Central memory CD4-positive, alpha-beta T cell (primary cell): ENCODE results near the gene UGDH.
"Not testable (repeated sequence)": the region's sequence is repeated elsewhere in the genome, so short reads cannot be mapped to it uniquely, and the experiment has no call there.

Source experiments
- DNase-seq: peaks from one replicate; pipeline ENCODE4 v3.0.0; 2022

The UGDH gene

DNA sequence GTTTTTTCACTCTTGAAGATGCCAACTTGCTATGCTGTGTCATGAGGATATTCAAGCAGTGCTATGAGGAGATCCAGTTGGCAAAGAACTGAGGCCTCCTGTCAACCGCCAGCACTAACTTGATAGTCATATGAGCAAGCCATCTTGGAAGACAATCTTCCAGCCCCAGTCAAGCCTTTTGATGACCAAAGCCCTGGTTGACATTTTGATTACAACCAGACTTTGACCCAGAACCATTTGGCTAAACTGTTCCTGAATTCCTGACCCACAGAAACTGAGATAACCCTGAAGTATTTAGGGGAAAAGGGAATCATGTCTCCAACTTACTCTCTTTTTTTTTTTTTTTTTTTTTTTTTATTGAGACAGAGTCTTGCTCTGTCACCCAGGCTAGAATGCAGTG, 32.9 kb downstream of the UGDH start:
- no peak for DNase-seq

DNA sequence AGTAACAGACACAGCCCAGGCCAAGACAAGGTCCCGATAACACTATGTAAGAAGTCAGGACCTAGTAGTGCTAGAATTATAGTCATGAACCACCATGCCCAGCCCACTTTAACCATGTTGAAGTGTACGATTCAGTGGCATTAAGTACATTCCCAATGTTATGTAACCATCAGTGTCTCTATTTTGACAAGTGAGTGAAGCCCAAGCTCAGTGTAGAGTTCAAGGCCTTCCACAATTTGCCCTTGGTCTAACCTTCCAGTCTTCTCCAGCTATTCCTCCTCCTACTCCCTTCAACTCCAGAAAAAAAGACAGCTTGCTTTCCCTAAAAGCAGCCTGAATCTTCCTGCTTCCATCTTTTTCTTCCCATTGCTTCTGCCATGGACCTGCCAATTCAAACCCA, 36.9 kb downstream of the UGDH start:
- DNase-seq, result no peak

DNA sequence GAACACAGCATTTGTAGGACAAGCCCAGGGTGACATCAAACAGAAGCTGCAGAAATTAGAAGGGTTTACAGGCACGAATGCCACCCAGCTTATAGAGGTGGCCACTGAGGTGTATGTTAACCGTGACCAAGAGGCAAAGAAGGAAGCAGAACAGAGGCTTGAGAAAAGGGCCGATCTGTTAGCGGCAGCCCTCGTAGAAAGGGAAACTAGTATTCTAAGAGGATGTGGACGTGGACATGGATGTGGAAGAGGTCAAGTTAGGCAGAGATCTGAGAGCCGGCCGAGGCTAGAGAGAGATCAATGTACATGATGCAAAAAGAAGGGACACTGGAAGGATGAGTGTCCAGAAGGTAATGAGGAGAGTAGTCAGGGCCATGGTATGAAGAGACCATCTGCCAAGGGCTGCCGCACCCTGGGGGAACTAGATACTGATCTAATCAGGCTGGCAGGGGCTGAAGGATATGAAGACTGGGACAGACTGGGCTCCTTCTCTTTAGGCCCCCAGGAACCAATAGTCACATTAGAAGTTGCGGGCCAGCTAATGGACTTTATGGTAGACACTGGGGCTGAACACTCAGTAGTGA, 40.9 kb downstream of the UGDH start:
- no peak for DNase-seq

DNA sequence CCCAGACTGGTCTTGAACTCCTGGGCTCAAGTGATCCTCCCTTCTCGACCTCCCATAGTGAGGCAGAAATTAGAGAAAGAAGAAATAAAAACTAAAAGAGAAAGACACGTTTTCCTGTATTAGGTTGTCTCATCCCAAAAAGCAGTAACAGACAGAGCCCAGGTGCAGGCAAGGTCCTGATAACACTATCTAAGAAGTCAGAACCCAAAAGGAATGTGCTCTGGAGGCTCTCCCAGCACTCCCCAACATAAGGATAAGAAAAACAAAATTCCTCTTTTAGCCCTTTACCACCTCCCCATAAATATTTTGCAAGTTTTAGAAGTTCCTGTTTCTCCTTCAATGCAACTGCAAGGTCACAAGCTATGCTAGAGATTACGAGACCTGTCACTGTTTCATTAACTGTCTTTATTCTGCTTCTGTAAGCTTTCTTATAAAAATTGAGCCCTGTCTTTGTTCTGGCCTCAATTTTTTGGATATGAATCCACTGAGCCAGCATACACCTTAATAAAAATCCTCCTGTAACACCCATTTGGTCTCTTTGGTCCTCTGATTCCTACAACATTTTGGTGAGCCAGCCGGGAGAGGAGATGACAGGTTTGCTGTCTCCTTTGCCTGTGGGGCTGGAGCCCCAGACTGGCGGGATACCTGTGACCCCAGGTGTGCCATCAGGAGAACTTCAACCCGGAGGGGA, 42.5 kb downstream of the UGDH start:
- DNase-seq, result no peak

DNA sequence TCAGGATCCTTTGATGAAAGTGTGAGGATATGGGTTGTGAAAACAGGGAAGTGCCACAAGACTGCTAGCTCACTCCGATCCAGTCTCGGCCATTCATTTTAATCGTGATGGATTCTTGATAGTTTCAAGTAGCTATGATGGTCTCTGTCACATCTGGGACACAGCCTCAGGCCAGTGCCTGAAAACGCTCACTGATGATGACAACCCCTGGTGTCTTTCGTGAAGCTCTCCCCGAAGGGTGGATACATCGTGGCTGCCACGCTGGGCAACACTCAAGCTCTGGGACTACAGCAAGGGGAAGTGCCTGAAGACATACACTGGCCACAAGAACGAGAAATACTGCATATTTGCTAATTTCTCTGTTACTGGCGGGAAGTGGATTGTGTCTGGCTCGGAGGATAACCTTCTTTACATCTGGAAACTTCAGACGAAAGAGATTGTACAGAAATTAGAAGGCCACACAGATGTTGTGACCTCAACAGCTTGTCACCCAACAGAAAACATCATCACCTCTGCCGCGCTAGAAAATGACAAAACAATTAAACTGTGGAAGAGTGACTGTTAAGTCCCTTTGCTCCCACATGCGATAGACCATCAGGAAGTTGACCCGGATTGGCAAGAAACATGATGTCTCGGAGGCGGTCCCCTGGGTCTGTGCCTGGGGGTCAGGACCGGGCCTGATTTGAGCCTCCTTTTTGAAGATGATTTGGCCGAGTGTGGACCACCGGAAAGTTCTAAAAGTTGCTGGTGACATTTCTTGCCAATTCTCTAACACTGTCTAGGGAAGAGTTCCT, 46.1 kb downstream of the UGDH start:
- no peak for DNase-seq

DNA sequence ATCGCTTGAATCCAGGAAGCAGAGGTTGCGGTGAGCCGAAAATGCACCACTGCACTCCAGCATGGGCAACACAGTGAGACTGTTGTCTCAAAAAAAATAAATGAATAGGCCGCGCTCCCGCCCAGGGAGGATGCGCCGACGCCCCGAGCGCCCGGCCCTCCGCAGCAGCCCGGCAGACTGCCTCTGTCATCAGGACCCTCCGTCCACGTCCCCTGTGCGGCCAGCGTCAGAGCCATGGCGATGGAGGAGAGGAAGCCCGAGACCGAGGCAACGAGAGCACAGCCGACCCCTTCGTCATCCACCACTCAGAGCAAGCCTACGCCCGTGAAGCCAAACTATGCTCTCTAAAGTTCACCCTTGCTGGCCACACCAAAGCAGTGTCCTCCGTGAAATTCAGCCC, 47.0 kb downstream of the UGDH start:
- no peak for DNase-seq

DNA sequence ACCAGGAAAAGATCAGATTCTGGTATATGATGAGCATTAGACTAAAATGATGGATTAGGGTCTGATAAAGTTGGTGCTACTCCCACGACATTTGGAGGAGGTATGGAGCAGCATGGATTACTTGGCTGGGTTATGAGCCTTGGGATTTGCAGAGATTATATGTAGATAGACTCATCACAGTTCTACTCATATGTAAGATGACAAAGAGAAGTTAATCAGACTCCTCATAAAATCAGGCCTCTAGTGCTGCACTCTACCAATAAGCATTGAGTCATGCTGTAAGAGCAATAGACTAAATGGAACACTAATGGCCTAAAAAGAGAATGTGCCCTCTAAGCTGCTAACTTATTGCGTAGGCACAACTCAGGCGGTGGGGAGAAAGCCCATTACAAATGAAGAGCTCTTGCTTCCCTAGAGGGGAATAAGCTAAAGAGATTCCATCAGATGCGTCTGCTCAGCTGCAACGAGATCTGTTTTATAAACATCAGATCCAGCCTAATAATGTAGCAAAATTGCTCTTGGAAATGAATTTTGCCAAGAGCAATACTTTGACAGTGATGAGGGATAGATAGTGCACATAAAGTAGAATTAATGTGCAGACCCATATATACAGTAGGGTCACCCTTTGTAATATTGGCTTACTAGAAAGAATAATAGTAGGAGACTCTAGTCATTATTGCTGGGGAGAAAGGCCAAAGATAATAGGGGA, 50.9 kb downstream of the UGDH start:
- DNase-seq, result no peak

DNA sequence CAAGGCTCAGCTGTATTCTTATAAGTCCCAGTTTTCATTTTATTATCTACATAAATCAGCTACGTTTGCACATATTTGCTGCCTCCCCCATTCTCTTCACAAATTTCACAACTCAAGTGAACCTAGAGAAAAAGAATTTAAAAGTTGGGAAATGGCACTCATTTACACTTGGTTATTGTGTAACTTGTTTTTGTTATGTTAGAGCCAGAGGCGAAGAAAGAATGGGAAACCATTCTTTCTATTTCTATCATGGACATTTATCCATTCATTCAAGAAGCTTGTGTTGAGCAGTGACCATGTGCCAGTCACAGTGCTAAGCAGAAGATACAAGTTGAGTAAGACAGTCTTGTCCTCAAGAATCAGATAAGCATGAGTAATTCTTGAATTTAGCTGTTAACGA, 54.8 kb downstream of the UGDH start:
- no peak for DNase-seq

DNA sequence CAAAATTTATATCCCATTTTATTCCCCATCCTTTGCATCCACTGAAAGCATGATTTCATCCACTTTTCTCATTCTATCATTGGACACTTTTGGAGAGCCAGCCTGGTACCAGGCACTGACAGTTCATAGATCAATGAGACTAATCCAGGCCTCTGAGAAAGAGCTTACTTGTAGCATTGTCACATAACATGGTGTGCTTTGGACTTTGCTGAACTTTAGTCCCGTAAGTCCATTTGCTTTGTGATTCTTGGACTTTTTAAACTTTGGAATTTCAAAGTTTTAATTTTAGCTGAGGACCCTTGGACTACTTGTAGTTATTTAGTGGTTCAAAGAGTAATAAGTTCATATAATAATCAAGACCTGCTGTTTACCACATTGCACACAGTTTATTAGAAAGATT, 56.8 kb downstream of the UGDH start:
- no peak for DNase-seq

DNA sequence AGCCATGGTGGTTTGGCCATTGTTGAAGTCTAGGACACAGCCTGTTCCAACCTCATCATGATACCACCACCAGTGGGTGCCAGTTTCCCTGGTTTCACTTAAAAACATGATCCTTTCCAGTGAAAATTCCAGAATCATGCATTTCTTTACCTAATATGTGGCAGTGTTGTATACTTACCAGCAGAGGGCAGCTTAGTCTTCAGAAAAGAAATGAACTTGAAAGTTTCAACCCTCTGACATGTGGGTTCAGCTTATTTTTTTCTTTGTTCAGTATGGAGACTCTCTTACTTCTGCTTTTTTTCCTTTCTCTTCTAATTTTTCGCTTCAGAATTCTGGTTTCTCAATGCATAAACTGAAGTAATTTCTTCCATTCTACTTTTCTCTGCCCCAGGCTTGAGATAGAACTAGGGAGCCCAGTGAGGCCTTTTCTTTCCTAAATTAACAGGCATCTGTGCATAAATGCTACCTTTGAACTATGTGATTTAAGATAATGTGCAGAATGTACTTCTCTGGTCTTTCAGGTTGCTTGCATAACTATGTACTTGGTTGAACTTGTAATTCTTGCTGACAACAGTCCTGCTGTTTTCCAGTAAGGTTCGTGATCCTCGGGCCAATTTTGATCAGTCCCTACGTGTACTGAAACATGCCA, 57.7 kb downstream of the UGDH start:
- peak; percentile 48 for DNase-seq

DNA sequence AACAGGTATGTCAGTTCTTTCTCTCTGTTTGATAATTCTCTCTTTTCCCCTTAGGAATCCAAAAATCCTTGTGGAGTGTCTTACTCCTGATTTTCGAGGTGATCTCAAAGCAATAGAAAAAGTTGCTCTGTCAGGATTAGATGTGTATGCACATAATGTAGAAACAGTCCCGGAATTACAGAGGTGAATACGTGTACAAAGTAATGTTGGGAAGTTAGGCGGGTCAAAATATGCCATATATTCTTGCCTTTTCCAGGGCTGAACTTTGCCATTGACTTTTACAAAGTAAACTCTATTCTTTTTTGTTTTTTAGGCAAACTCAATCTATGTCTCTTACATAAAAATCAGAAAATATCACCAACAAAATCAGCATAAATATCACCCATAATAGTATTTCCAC, 59.8 kb downstream of the UGDH start:
- DNase-seq, result no peak

DNA sequence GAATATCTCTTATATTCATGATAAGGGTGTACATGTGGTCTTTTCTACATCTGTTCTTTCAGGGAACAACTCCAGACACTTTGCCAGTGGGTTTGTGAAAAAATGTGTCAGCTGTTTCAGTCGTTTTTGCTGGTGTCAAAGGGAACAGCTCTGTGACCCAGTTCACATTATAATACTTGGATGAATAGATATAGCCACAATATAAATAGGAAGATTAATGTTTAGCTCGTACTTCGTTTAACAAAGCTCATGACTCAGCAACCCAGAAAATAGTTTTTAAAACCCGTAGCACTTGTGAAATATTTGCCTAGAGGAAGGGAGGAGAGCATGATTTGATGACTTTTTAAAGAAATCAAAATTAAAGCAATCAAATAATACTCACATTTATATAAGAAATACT, 60.5 kb downstream of the UGDH start:
- DNase-seq, result no peak

DNA sequence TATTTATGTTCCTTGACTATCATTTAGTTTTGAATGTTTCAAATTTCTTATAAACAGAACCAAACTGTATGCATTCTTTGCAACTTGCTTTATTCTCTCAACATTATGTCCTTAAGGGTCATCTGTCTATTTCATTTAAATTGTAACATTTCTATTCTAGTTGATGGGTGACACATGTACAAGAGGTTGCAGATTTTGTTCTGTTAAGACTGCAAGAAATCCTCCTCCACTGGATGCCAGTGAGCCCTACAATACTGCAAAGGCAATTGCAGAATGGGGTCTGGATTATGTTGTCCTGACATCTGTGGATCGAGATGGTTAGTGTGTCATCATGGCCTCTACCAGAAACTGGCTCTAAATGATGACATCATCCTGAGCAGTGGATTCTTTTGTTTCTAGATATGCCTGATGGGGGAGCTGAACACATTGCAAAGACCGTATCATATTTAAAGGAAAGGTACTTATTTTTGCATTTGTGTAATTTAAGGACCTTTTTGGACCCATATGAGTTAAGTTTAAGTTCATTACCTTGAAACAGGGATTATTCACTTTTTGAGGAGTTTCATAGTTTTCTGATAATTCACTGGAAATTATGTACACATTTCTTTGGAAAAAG, 62.2 kb downstream of the UGDH start:
- DNase-seq, result no peak

DNA sequence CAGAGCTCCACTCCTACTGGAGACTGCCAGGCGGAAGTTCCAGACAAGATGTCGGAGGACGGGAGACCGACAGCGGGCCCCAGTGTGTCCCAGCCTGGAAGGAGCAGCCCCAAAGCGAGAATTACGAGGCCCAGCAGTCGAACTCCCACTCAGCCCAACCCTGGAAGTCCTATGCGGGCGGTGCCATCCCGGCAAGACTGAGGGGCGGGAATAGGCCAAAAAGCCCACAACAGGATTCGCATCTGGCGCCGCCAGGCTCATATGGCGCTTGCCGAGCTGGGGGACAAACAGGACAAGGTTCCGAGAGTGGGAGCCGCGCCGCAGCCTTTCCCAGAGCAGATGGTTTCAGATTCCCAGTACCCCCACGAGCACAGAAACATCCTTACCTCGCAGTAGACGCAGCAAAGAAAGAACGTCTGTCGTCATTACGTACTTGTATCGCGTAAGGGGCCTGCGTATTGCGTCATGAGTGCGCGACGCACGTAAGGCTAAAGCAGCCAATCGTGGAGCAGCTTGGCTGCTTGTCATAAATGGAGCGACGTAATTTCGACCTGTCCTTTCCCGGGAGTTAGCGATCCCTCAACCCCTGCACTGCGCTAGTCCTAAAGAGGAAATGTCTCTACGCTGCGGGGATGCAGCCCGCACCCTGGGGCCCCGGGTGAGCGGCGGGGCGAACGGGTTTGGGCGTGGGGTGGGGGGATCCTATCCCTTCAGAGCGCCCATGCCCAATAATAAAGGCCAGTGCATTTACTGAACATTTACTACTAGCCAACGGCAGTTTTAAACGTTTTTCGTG, 68.5 kb downstream of the UGDH start, which contains the start of the genes LIAS and RPL9:
TSS of gene LIAS (plus strand) at position 552 of the 796 bp plus-strand sequence. CDS start at position 614, 62 bp downstream.
TSS of gene RPL9 (minus strand) at position 418 of the 796 bp plus-strand sequence. CDS start 483 bp downstream, outside the sequence.
- peak; percentile 94 for DNase-seq

DNA sequence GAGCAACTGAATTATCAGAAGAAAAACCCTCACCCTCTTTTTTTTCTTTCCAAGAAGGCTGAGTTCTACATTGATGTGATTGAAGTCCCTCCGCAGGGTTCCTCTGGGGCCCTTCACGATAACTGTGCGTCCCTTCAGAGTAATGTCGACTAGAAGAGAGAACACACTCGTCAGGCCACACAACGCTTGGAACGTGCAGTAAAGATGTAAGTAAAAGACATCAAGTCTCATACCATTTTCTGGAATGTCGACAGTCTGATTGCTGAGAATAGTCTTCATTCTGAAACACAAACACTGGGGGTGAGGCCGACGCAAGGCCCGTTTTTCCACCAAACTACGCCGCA, 69.1 kb downstream of the UGDH start:
- not testable (repeated sequence) for DNase-seq

DNA sequence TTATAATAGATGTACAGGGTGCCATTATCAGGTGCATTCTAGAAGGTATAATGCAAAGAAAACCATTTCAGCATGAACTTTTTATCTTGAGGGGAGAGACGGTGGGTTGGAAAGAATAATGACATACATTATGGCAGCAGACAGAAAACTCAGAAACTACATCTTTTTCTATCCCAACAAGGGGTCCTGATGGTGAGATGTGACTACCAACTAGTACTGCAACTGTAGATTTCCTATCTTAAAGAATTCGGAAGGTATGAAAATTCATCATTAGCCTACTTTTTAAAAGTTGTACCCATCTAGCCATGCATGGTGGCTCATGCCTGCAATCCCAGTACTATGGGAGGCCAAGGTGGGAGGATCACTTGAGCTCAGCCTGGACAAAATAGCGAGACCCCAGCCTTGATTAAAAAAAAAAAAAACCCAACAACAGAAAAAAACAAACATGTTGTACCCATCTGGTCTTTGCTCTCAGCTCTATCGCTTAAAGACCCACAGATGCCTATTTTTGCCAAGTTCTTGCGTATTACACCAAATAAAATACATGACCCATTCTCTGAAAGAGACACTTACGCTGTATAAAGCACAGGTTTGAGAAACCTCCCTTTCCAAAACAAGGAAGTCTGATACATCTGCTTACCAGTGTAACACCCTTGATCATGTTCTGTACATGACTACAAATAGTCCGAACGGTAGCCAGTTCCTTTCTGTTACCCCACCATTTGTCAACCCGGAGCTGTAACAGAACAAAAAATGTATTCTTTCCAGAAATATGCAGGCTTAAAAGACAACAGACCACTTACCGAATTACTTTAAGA, 70.1 kb downstream of the UGDH start:
- no peak for DNase-seq

DNA sequence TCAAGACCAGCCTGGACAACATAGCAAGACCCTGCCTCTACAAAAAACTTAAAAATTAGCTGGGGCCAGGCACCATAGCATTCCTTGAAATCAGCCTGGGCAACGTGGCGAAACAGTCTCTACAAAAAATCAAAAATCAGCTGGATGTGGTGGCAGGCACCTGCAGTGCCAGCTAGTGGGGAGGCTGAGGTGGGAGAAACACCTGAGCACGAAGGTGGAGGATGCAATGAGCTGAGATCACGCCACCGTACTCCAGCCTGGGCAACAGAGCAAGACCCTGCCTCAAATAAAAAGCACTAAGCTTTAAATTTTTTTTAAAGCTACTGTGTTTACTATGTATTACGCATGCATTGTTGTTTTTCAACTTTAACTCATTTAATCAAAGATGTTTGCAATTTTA, 71.8 kb downstream of the UGDH start:
- DNase-seq, result no peak

DNA sequence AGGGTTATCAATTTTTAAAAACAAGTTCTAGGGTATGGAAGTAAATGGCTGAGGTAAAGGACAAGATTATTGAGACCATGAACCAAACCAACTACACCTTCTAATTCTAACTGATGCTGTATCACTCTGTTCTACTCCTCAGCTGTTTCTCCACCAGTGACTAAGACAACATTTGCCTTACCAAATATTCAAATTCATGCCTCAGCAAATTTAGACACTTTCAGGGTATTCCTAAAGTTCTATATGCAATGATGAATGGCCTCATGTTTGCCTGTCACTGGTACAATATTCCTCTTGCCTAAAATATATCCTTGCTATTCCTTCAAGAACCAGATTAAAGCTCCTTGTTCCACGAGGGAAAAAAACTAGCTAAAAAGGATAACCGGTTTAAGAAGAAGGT, 73.5 kb downstream of the UGDH start:
- DNase-seq, result no peak

DNA sequence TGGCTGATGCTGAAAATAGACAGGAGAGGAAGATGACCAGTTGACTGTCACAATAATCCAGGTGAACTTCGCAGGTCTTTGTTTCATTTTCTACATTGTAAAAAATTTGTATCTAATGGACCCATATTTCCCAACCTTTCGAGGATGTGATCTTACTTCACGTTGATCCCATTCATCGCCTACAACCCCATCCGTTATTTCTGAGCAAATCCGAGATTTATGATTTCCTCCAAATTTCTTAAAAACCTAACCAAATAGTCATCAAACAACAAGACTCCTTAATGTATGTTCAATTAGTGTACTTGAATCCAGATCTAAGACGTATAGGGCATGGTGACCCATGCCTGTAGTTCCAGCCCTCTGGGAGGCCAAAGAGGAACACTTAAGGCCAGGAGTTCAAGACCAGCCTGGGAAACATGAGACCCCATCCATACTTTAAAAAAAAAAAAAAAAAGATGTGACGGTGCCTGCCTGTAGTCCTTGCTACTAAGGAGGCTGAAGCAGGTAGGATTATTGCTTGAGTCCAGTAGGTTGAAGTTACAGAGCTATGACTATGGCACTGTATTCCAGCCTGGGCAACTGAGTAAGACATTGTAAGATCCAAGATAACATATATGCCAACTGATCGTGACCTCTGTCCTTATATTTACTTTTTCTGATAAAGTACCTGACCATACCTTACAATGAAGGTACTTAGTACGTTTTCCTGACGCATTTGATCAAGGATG, 74.2 kb downstream of the UGDH start:
- no peak for DNase-seq
